AG04449 (cell line): ENCODE measurements around the gene MNT.

ENCODE experiments used
- CTCF ChIA-PET: fragments of 350-600 bp; formaldehyde crosslinking; extraction: SDS; loops from one replicate; lab custom pipeline; 2021; ENCODE audit warnings: antibody characterized with exemption; lab: Yijun Ruan, JAX
- POLR2A ChIA-PET: fragments of 400-600, 350-600 bp; formaldehyde crosslinking; extraction: SDS; loops from one replicate; lab custom pipeline; 2020; ENCODE audit warnings: antibody characterized with exemption, inconsistent platforms; lab: Yijun Ruan, JAX
- DNase-seq: peaks from one replicate; pipeline ENCODE4 v3.0.0-alpha.2; 2010; ENCODE audit warnings: low read depth, low spot score
- H3K4me3 ChIP-seq: 2 replicates; pipeline ENCODE4 v1.5.1; 2011; ENCODE audit warnings: low read depth, mild to moderate bottlenecking, control low read depth, low read length
- TF ChIP-seq, protein P1 (sequence below): IDR thresholded peaks from one replicate; pipeline ENCODE4 v1.5.1; 2011; ENCODE audit warnings: mild to moderate bottlenecking, moderate library complexity, low read length, control low read depth, inconsistent platforms; ENCODE audit not compliant: insufficient read depth; ENCODE audit errors: missing control alignments

The MNT gene

DNA sequence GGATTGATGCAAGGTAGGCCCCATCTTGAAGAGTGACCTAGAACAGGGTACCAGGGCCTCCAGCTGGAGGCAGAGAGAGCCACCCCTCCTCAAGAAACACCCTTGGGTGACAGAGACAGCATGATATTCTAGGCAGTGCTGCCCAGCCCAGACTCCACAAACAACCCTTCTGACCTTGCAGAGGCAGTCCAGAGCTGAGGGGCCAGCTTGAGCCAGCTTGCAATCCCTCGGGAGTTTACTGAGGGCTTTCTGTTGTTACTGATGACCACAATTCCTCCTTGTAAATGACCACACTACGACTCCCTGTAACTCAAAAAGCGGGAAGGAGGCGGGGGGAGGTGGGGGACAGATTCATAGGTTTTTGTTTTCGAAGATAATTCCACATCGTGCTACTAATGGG, 18.6 kb upstream of the MNT start:
- DNase-seq, result no peak
- ChIA-PET POLR2A (no interaction called here), CTCF (interaction anchor here (1.0 to 23.1 kb wide), 7 partner anchors 12 to 255 kb away, joined by 3 to 871 read pairs (median 4); no protein-coding TSS in a partner anchor)
- no peak overlapping the region for H3K4me3 ChIP-seq
- TF ChIP-seq, protein P1, sequence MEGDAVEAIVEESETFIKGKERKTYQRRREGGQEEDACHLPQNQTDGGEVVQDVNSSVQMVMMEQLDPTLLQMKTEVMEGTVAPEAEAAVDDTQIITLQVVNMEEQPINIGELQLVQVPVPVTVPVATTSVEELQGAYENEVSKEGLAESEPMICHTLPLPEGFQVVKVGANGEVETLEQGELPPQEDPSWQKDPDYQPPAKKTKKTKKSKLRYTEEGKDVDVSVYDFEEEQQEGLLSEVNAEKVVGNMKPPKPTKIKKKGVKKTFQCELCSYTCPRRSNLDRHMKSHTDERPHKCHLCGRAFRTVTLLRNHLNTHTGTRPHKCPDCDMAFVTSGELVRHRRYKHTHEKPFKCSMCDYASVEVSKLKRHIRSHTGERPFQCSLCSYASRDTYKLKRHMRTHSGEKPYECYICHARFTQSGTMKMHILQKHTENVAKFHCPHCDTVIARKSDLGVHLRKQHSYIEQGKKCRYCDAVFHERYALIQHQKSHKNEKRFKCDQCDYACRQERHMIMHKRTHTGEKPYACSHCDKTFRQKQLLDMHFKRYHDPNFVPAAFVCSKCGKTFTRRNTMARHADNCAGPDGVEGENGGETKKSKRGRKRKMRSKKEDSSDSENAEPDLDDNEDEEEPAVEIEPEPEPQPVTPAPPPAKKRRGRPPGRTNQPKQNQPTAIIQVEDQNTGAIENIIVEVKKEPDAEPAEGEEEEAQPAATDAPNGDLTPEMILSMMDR, result no peak

DNA sequence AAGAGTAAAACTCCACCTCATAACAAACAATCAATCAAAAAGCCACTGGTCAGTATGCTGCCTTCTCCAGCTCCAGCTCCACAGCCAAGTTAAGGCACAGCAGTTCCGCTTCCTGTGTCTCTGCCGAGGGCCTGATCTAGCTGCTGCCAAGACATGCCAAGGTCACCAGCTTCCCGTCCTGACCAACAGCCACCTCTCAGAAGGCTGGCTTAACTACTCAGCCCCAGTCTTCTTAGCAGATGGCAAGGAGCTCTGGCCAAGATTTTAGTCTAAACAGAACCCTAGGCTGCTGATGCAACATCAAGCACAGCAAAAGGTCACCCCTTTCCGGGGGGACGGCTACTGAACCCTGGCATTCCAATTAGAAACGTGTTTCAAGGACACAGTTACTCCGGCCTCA, 17.7 kb upstream of the MNT start:
- DNase-seq, result no peak
- POLR2A ChIA-PET, result no interaction called here

DNA sequence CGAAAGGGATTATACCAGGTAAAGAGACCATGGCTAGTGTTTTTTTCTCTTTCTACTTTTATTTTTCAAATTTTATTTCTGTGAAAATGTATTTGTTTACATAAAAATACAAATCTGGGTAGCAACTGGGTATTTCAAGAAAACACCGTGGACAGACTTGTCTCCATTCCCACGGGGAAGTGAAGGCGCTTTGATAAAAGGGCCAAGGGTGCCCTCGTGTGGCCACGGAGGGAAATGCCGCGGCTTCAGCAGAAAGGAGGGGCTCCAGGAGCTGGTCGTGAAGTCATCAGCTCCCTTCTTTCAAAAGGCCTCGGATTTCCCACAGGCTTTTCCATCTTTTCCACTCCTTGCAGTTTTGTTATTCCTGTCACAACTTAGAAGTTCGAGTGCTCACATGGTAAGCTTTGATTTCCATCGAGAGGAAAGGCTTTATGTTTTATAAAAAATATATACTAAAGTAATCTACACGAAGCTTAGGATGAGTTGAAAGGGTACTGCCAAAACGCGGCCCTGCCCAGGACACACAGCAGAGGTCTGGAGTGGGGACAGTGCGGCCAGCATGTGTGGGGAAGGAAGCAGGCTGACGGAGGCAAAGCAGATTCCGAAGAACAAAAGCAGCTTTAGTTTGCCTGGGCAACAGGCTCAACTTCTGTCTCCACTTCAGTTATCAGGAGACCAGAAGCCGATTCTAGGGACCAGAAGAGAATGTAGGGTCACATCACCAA, 15.3 kb upstream of the MNT start:
- TF ChIP-seq, protein P1, result peak; percentile 92
- ChIA-PET CTCF (interaction anchor here (0.7 to 23.1 kb wide), 42 partner anchors 8 to 536 kb away, joined by 3 to 871 read pairs (median 4); partner anchors contain the start of genes HIC1, SGSM2, SMG6 and SRR), POLR2A (interaction anchor here (0.6 to 1.6 kb wide), 8 partner anchors 10 to 80 kb away, joined by 3 to 17 read pairs (median 3); partner anchors contain the start of genes SGSM2 and TSR1)
- no peak for DNase-seq
- H3K4me3 ChIP-seq, result no peak overlapping the region

More for the DNA sequence above, 17.7 kb upstream of the MNT start:
- TF ChIP-seq, protein P1, result no peak
- CTCF ChIA-PET, result interaction anchor here (0.6 to 23.1 kb wide), 13 partner anchors 9 to 256 kb away, joined by 3 to 871 read pairs (median 4); no protein-coding TSS in a partner anchor
- no peak overlapping the region for H3K4me3 ChIP-seq

DNA sequence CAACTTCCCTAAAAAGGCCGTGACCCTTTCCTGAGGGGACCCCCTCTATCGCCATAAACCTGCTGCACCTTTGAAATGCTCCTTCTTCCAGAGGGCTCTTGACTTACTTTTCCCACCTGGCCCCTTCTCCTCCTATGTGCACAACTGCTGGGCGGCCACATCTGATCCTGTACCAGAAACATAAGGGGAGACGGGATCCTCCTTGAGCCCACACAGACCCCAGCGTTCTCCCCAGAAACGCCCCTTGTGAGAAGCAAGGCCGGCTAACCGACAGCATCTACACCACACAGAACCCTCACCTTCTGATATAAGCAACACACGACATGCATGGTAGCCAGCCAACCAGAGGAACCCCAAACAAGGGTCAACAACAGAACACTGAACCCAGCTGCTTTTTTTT, 14.2 kb upstream of the MNT start:
- ChIA-PET CTCF (interaction anchor here (0.9 to 23.1 kb wide), 17 partner anchors 9 to 362 kb away, joined by 3 to 871 read pairs (median 13); partner anchors contain the start of genes SGSM2 and TSR1), POLR2A (interaction anchor here (1.5 to 1.6 kb wide), 3 partner anchors 22 to 79 kb away, joined by 3 to 17 read pairs (median 5); partner anchors contain the start of gene TSR1)
- TF ChIP-seq, protein P1, result no peak
- no peak overlapping the region for H3K4me3 ChIP-seq
- no peak for DNase-seq

DNA sequence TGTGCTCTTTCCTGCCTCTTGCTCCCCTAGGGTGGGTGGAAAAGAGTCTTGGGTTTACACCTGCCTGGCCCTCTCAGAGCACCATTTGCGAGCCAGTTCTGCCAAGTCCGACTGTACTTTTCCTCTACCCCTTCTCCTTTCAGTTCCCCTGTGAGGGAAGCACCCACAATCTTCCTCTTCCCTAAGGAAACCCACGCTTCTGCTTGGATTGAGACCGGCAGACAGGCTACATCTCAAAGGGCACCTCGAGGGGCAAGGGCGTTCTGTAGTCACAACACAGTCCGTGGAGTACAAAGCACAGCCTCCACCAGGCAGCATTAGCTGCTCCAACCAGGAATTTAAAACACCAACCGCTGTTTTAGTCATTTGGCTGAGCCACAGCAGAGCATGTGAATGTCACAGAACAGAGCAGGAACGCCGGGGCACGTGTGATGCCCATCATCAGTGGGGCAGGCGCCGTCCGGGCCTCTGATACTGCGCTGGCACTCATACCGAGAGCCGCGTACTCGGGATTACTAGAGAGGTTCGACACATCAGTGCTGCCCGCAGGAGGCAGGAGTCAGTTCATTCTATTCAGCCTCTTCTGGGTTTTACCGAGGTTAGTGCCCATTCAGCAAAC, 13.7 kb upstream of the MNT start:
- H3K4me3 ChIP-seq, result no peak overlapping the region
- POLR2A ChIA-PET, result no interaction called here
- DNase-seq, result no peak
- TF ChIP-seq, protein P1, result no peak
- CTCF ChIA-PET, result interaction anchor here (2.5 to 23.1 kb wide), 6 partner anchors 10 to 78 kb away, joined by 10 to 871 read pairs (median 66); partner anchors contain the start of genes SGSM2 and TSR1
